Sigmoid colon (tissue), 7 donors: ENCODE data around the gene TBC1D20. TPM values are rescaled to one million over a fixed set of nuclear protein-coding genes. Genes with fewer than 3 reads are reported as not detected.

Experiments used
- DNase-seq: peaks from one replicate; pipeline ENCODE4 v3.0.0-alpha.2; 2019
- H3K27ac ChIP-seq, 4 donors: fragments of 200-600 bp; sonication (generic); one replicate each; pipeline ENCODE4 v1.5.1; 2016 to 2019; ENCODE audit warnings: mild to moderate bottlenecking in 1 of 4
- H3K27me3 ChIP-seq, 3 donors: fragments of 200-600 bp; sonication (generic); one replicate each; pipeline ENCODE4 v1.5.1; 2019; ENCODE audit warnings: mild to moderate bottlenecking in 1 of 3
- H3K36me3 ChIP-seq, 4 donors: fragments of 200-600 bp; sonication (generic); one replicate each; pipeline ENCODE4 v1.5.1; 2016 to 2019
- H3K4me1 ChIP-seq, 4 donors: fragments of 200-600 bp; sonication (generic); one replicate each; pipeline ENCODE4 v1.5.1; 2017 to 2019
- H3K4me3 ChIP-seq, 4 donors: fragments of 200-600 bp; sonication (generic); one replicate each; pipeline ENCODE4 v1.5.1; 2017 to 2019; ENCODE audit warnings: mild to moderate bottlenecking in 2 of 4, moderate library complexity in 1 of 4
- H3K9me3 ChIP-seq, 4 donors: fragments of 200-600 bp in 3 of 4; sonication (generic) in 3 of 4; one replicate each; pipeline versions ENCODE4 v1.5.1 to v1.6.1; 2013 to 2019
- EP300 ChIP-seq, 4 donors: sonication (generic); formaldehyde crosslinking; IDR thresholded peaks; one replicate each; pipeline ENCODE4 v1.6.1; 2017; ENCODE audit warnings: antibody characterized with exemption in 4 of 4
- POLR2A ChIP-seq, 2 donors: fragments of 450-650 bp; IDR thresholded peaks; one replicate each; pipeline ENCODE4 v1.6.1; 2016; ENCODE audit warnings: antibody characterized with exemption in 2 of 2, mild to moderate bottlenecking in 2 of 2, moderate library complexity in 2 of 2
- POLR2AphosphoS5 ChIP-seq, 4 donors: sonication (generic); formaldehyde crosslinking; IDR thresholded peaks; one replicate each; pipeline ENCODE4 v1.6.1; 2017; ENCODE audit warnings: antibody characterized with exemption in 4 of 4
- WGBS, 2 donors: extraction: QIAGEN DNeasy Blood & Tissue Kit; methylation state at CpG; one replicate each; pipeline ENCODE4 v1.1.7; 2013; 5-methylcytosine and 5-hydroxymethylcytosine counted together
- intact Hi-C: fragments of 100-400 bp; cut with DNase I; formaldehyde crosslinking; loops from one replicate; pipeline ENCODE4 v1.15.1; 2023
- polyA plus RNA-seq, 3 donors: library from polyadenylated mRNA; stranded (reverse); fragments of 200-250 nt; gene quantifications; one replicate each; pipeline ENCODE4 v1.2.3, GENCODE V29; 2013
- total RNA-seq, 4 donors: library from RNA; depleted of rRNA; stranded (reverse); fragments of >200 nt; gene quantifications; one replicate each; pipeline ENCODE4 v1.1.0, GENCODE V29; 2016
- TF ChIP-seq, protein P1 (sequence below), 4 experiments: fragments of 450-650 bp in 3 of 4; fragments of 200-600 bp in 1 of 4; IDR thresholded peaks; one replicate each; pipeline ENCODE4 v1.5.1; 2016 to 2019; ENCODE audit warnings: antibody characterized with exemption in 4 of 4, mild to moderate bottlenecking in 3 of 4, moderate library complexity in 2 of 4
- donor health status: healthy with polysubstance abuse.
- donor health status: Bipolar disorder and iron deficiency.
- donor health status: healthy.

TBC1D20 gene
- total and polyA plus RNA-seq, 7 donors, result 16.8 to 42.9 (median 32.6) TPM

DNA sequence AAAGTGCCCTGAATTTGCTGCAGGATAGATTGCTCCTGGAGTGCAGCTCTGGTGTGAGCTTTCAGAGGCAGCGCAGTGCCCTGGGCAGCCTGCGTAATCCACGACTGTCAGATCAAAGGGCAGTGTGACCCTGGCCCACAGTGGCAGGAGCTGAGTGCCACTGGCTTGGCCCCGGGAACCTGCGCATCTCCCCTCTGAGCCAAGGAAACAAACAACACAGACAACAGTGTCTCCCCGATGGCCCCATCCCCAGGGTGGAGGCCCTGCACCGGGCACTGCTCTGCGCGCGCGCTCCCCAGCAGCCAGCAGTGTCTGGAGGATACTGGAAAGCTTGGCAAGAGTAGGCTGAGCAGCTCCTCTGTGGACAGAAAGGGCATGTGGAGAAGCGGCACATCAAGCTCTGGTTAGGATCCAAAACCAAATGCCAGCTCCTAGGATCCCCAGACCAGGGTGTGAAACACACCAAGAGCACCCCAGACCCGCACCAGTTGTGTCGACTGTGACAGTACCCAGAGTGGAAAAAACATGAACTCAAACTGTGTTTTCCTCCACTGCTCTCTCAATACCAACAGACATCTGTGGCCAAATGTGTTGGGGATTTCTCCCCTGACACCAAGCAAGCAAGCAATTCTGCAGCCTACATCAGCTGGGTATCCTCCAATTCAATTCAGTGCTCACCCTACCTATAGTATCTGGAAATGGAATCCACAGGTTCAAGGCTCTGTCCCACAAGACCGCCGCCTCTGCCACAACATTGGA is 27.5 kb downstream of the TBC1D20 start:
- peaks cover 31 to 90% (median 60%) of the 10 kb centered on the region in 4 donors for H3K36me3 ChIP-seq
- intact Hi-C loops, result no loop called here

DNA sequence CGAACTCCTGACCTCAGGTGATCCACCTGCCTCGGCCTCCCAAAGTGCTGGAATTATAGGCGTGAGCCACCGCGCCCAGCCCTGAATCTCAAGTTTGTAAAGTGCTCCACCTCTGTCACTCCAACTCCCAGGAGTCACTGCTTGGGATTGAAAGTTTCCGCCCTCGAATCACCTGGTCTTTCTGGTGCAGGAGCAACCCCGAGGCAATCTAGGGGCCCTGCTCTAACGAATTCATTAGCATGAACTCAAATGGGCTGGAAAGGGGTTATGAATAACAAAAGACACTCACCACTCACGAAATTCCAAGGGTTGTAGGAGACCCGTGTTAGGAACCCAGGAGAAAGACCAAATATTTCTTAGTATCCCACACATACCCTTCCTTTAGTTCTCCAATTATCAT is 28.1 kb downstream of the TBC1D20 start:
- TF ChIP-seq EP300 (IDR thresholded peaks at IDR 0.05) (no peak), POLR2A (IDR thresholded peaks at IDR 0.05) (no peak), POLR2AphosphoS5 (IDR thresholded peaks at IDR 0.05) (no peak)
- TF ChIP-seq, protein P1, sequence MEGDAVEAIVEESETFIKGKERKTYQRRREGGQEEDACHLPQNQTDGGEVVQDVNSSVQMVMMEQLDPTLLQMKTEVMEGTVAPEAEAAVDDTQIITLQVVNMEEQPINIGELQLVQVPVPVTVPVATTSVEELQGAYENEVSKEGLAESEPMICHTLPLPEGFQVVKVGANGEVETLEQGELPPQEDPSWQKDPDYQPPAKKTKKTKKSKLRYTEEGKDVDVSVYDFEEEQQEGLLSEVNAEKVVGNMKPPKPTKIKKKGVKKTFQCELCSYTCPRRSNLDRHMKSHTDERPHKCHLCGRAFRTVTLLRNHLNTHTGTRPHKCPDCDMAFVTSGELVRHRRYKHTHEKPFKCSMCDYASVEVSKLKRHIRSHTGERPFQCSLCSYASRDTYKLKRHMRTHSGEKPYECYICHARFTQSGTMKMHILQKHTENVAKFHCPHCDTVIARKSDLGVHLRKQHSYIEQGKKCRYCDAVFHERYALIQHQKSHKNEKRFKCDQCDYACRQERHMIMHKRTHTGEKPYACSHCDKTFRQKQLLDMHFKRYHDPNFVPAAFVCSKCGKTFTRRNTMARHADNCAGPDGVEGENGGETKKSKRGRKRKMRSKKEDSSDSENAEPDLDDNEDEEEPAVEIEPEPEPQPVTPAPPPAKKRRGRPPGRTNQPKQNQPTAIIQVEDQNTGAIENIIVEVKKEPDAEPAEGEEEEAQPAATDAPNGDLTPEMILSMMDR (IDR thresholded peaks at IDR 0.05), result no peak
- intact Hi-C loops, result no loop called here
- Histone ChIP-seq H3K4me3 (no peak overlapping the region), H3K9me3 (no peaks in the 10 kb centered on the region), H3K4me1 (no peaks in the 10 kb centered on the region), H3K27ac (no peak overlapping the region), H3K36me3 (peaks cover 25 to 90% (median 57%) of the 10 kb centered on the region in 4 donors), H3K27me3 (no peaks in the 10 kb centered on the region)
- WGBS, 2 donors, result 66 to 77% methylated on average over 11 of the region's 11 CpGs
- DNase-seq, result no peak

More for the DNA sequence above, 27.5 kb downstream of the TBC1D20 start:
- H3K27me3 ChIP-seq, result no peaks in the 10 kb centered on the region
- H3K9me3 ChIP-seq, result no peaks in the 10 kb centered on the region
- WGBS, 2 donors, result 91 to 93% methylated on average over 16 of the region's 16 CpGs
- no peak overlapping the region for H3K27ac ChIP-seq
- H3K4me1 ChIP-seq, result no peaks in the 10 kb centered on the region
- TF ChIP-seq EP300 (IDR thresholded peaks at IDR 0.05) (no peak), POLR2AphosphoS5 (IDR thresholded peaks at IDR 0.05) (no peak), POLR2A (IDR thresholded peaks at IDR 0.05) (no peak)
- TF ChIP-seq, protein P1 (IDR thresholded peaks at IDR 0.05), result no peak
- H3K4me3 ChIP-seq, result no peak overlapping the region
- DNase-seq, result no peak

DNA sequence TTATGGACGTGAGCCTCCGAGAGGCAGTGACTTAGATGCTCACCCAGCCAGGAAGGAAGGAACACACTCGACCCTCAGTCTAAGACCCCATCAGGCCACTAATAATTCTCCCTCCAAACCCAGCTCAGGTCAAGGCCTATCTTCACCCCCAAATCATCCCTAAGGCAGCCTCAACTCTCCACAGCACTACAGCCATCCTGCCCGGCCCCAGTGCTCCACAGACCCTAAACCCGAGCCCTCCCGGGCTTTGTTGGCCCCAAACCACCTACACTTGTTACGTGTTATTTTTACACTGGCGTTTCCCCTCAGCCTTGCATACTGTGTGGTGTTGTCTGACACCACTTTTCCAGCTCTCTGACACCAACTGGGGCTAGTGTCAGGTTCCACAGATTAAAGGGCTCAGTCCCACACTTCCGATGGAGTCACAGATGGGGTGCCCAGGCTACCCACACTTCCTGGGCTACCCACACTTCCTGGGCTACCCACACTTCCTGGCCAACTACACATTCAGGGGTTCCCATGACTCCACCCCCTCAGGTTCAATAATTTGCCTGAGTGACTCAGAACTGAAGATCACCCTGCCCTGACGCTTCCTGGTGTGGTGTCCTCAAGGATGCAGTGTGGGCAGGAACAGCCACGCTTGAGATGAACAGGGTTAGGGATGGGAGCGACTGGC is 28.9 kb downstream of the TBC1D20 start:
- H3K27ac ChIP-seq, result no peak overlapping the region
- no peaks in the 10 kb centered on the region for H3K9me3 ChIP-seq
- no peaks in the 10 kb centered on the region for H3K27me3 ChIP-seq
- DNase-seq, result no peak
- H3K4me3 ChIP-seq, result no peak overlapping the region
- 63 to 79% methylated on average over 12 of the region's 12 CpGs for WGBS, 2 donors
- no peaks in the 10 kb centered on the region for H3K4me1 ChIP-seq
- intact Hi-C loops, result no loop called here
- TF ChIP-seq POLR2AphosphoS5 (IDR thresholded peaks at IDR 0.05) (no peak), POLR2A (IDR thresholded peaks at IDR 0.05) (no peak), EP300 (IDR thresholded peaks at IDR 0.05) (no peak)
- TF ChIP-seq, protein P1 (IDR thresholded peaks at IDR 0.05), result no peak
- H3K36me3 ChIP-seq, result peaks cover 22 to 90% (median 54%) of the 10 kb centered on the region in 4 donors

DNA sequence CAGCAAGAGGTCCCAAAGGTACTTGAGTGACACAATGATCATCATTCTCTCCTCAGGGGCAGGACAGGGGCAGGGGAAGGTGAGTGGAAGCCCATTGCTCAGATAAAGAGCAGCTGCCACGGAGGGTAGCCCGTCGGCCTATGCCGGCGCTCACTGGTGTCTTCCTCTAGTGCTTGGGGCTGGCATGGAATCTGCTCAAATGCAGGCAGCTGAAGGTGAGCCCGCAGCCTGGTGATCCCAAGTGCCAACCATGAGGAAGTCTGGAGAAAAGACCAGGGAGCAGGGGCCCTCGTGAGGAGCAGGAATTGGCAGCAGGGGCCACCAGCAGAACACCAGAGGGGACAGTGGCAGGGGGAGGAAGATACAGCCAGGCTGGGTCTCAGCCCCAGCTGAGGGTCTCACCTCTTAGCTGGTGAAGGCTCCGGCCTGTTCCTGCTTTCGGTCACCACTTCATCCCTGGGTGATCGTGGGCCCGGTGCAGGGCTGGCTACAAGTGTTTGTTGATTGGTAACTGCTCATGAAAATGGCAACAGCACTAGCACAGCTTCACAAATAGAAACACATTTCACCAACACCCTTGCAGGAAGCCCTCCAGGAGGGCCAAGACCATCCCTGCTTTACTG is 29.5 kb downstream of the TBC1D20 start:
- Histone ChIP-seq H3K27ac (no peak overlapping the region), H3K27me3 (no peaks in the 10 kb centered on the region), H3K4me3 (no peak overlapping the region), H3K4me1 (no peaks in the 10 kb centered on the region), H3K9me3 (no peaks in the 10 kb centered on the region), H3K36me3 (peaks cover 25 to 90% (median 51%) of the 10 kb centered on the region in 4 donors)
- 91% methylated on average over 11 of the region's 11 CpGs for WGBS, 2 donors
- intact Hi-C loops, result no loop called here
- no peak for DNase-seq
- TF ChIP-seq POLR2A (IDR thresholded peaks at IDR 0.05) (no peak), EP300 (IDR thresholded peaks at IDR 0.05) (no peak), POLR2AphosphoS5 (IDR thresholded peaks at IDR 0.05) (no peak)
- TF ChIP-seq, protein P1 (IDR thresholded peaks at IDR 0.05), result no peak
